K562 (cell line): Measurements from ENCODE around the gene ASGR1. TPM values are rescaled to one million over a fixed set of nuclear protein-coding genes. Genes with fewer than 3 reads are reported as not detected.

Source experiments
- ATAC-seq: fragments of 200-7000 bp; cut with Tn5 transposase; 3 replicates; pipeline ENCODE4 v1.9.1; 2020; ENCODE audit warnings: moderate library complexity
- BruUV-seq: library from RNA; stranded (reverse); fragments of 400-500 nt; replicated peaks from 2 replicates; lab custom pipeline; 2021; lab: Mats Ljungman, UMichigan
- CTCF ChIA-PET: fragments of 300-600 bp; formaldehyde crosslinking; extraction: SDS; loops from one replicate; lab custom pipeline; 2021; ENCODE audit warnings: low intra/inter-chr PET ratio; lab: Yijun Ruan, JAX
- POLR2A ChIA-PET: fragments of 300-600, 350-650 bp; sonication (Branson Sonifier 250); formaldehyde crosslinking; extraction: SDS; loops from one replicate; lab custom pipeline; 2021; ENCODE audit warnings: antibody characterized with exemption, inconsistent platforms; lab: Yijun Ruan, JAX
- DNase-seq, 4 experiments: peaks; one replicate each; pipeline versions ENCODE4 v3.0.0 to v3.0.0-alpha.2; 2011 to 2018; ENCODE audit warnings: low spot score in 3 of 4, mixed read lengths in 3 of 4; ENCODE audit errors: extremely low read depth in 1 of 4
- FAIRE-seq: peaks from 2 replicates; lab custom pipeline; 2011; peaks lifted over from hg19 to GRCh38; lab: Jason Lieb, UNC
- H2AFZ ChIP-seq: 2 replicates; pipeline ENCODE4 v1.6.0; 2011; ENCODE audit warnings: low read depth, low read length, control low read depth, inconsistent platforms
- H3K27ac ChIP-seq: fragments of 200-600 bp; 3 replicates; pipeline ENCODE4 v1.8.0; 2011; ENCODE audit warnings: low read depth, mild to moderate bottlenecking, control low read depth, inconsistent platforms, low read length, moderate library complexity, mixed read lengths; ENCODE audit errors: extremely low read depth
- H3K27me3 ChIP-seq, 2 experiments: fragments of 300-600 bp in 1 of 2; 2 replicates in 1 of 2; 3 replicates in 1 of 2; pipeline versions ENCODE4 v1.6.0 to v1.8.0; 2011; ENCODE audit warnings: inconsistent platforms in 2 of 2, low read length in 2 of 2, mild to moderate bottlenecking in 1 of 2, mixed read lengths in 1 of 2, moderate library complexity in 1 of 2; ENCODE audit not compliant: control insufficient read depth in 2 of 2, insufficient read depth in 2 of 2
- H3K36me3 ChIP-seq: fragments of 300-600 bp; 3 replicates; pipeline ENCODE4 v1.8.0; 2011; ENCODE audit warnings: mild to moderate bottlenecking, low read length, inconsistent platforms; ENCODE audit not compliant: control insufficient read depth, insufficient read depth
- H3K4me1 ChIP-seq, 2 experiments: fragments of 200-600 bp in 1 of 2; replicated peaks in 1 of 2; 2 replicates in 1 of 2; 3 replicates in 1 of 2; pipeline versions ENCODE4 v1.5.1 to v1.8.0; 2011; ENCODE audit warnings: inconsistent platforms in 2 of 2, low read length in 2 of 2, mild to moderate bottlenecking in 1 of 2, mixed read lengths in 1 of 2, moderate library complexity in 1 of 2; ENCODE audit not compliant: control insufficient read depth in 2 of 2, insufficient read depth in 2 of 2
- H3K4me2 ChIP-seq: 2 replicates; pipeline ENCODE4 v1.6.1; 2011; ENCODE audit warnings: low read length, control low read depth, inconsistent platforms, mixed read lengths; ENCODE audit not compliant: insufficient read depth
- H3K4me3 ChIP-seq: fragments of 200-600 bp; sonication (generic), shearing (Covaris generic); 2 replicates; pipeline ENCODE4 v1.5.1; 2016; ENCODE audit warnings: control low read depth, inconsistent platforms
- H3K79me2 ChIP-seq: fragments of 200-600 bp; 3 replicates; pipeline ENCODE4 v1.8.0; 2011; ENCODE audit warnings: low read length, inconsistent platforms; ENCODE audit not compliant: control insufficient read depth, insufficient read depth
- H3K9ac ChIP-seq, 2 experiments: 2 replicates each; pipeline versions ENCODE4 v1.6.0 to v1.6.1; 2011; ENCODE audit warnings: low read depth in 2 of 2, low read length in 2 of 2, control low read depth in 1 of 2, inconsistent platforms in 1 of 2, mild to moderate bottlenecking in 1 of 2, mixed read lengths in 1 of 2; ENCODE audit not compliant: insufficient read depth in 1 of 2
- H3K9me1 ChIP-seq: one replicate; pipeline ENCODE4 v1.6.0; 2011; ENCODE audit warnings: inconsistent platforms, mild to moderate bottlenecking, low read length, moderate library complexity; ENCODE audit not compliant: control insufficient read depth, insufficient read depth
- H3K9me3 ChIP-seq: replicated peaks from 2 replicates; pipeline ENCODE4 v1.5.1; 2011; ENCODE audit warnings: low read depth, low read length, inconsistent platforms; ENCODE audit not compliant: control insufficient read depth, insufficient read depth
- H4K20me1 ChIP-seq: replicated peaks from 2 replicates; pipeline ENCODE4 v1.6.1; 2011; ENCODE audit warnings: low read length, inconsistent platforms, mixed read lengths; ENCODE audit not compliant: control insufficient read depth, insufficient read depth
- CCAR2 ChIP-seq: fragments of 200-400 bp; formaldehyde crosslinking; IDR thresholded peaks from 2 replicates; pipeline ENCODE4 v1.6.1; 2017; ENCODE audit warnings: mild to moderate bottlenecking, low read depth, low read length
- CHCHD3 ChIP-seq: fragments of 250-450 bp; sonication (Bioruptor Pico); IDR thresholded peaks from 2 replicates; pipeline ENCODE4 v2.1.2; 2022; ENCODE audit warnings: mild to moderate bottlenecking
- DIDO1 ChIP-seq: fragments of 450-650 bp; IDR thresholded peaks from 2 replicates; pipeline ENCODE4 v1.6.1; 2016; ENCODE audit warnings: low read depth, missing biosample characterization, missing genetic modification characterization
- ETS2 ChIP-seq: IDR thresholded peaks from 2 replicates; pipeline ENCODE4 v1.6.1; 2016; ENCODE audit warnings: borderline replicate concordance, missing genetic modification characterization, mild to moderate bottlenecking, moderate library complexity, missing compliant biosample characterization; ENCODE audit not compliant: poor library complexity, severe bottlenecking
- EWSR1 ChIP-seq: fragments of 450-650 bp; IDR thresholded peaks from 2 replicates; pipeline ENCODE4 v1.6.1; 2018; ENCODE audit warnings: borderline replicate concordance, mild to moderate bottlenecking, low read depth, moderate library complexity; ENCODE audit not compliant: partially characterized antibody
- GATAD2A ChIP-seq: fragments of 450-650 bp; IDR thresholded peaks from 2 replicates; pipeline ENCODE4 v1.6.1; 2017
- MXI1 ChIP-seq: IDR thresholded peaks from 2 replicates; pipeline ENCODE4 v1.6.1; 2011; ENCODE audit warnings: low read depth, mild to moderate bottlenecking, improper control_type of control experiment, low read length
- NFXL1 ChIP-seq: fragments of 450-650 bp; formaldehyde crosslinking; IDR thresholded peaks from 2 replicates; pipeline ENCODE4 v1.4.0; 2021; ENCODE audit warnings: mild to moderate bottlenecking
- SLC30A9 ChIP-seq: fragments of 250-450 bp; sonication (Bioruptor Pico); IDR thresholded peaks from 2 replicates; pipeline ENCODE4 v1.8.0; 2022; ENCODE audit warnings: mild to moderate bottlenecking, moderate library complexity
- SREBF1 ChIP-seq: fragments of 150-350 bp; IDR thresholded peaks from 2 replicates; pipeline ENCODE4 v1.6.1; 2014; ENCODE audit warnings: antibody characterized with exemption, low read depth, low read length, borderline replicate concordance
- TAF9B ChIP-seq: fragments of 450-650 bp; IDR thresholded peaks from 2 replicates; pipeline ENCODE4 v1.6.1; 2018; ENCODE audit warnings: mild to moderate bottlenecking; ENCODE audit not compliant: partially characterized antibody
- XRCC5 ChIP-seq: fragments of 200-400 bp; formaldehyde crosslinking; IDR thresholded peaks from 2 replicates; pipeline ENCODE4 v1.6.1; 2017; ENCODE audit warnings: low read depth, mild to moderate bottlenecking, low read length
- ZNF3 ChIP-seq: fragments of 250-450 bp; sonication (Bioruptor Pico); IDR thresholded peaks from 2 replicates; pipeline ENCODE4 v1.5.0; 2021; ENCODE audit warnings: mild to moderate bottlenecking, moderate library complexity
- ZNF75A ChIP-seq: fragments of 450-650 bp; formaldehyde crosslinking; IDR thresholded peaks from 2 replicates; pipeline ENCODE4 v1.4.0; 2020; ENCODE audit warnings: mild to moderate bottlenecking
- whole genome bisulfite sequencing: fragments of 100-300 bp; shearing (Covaris generic); methylation state at CpG from one replicate; pipeline ENCODE4 v1.1.6; 2016; ENCODE audit warnings: low coverage, mixed read lengths; ENCODE audit not compliant: insufficient coverage; ENCODE audit errors: missing lambda C conversion rate; 5-methylcytosine and 5-hydroxymethylcytosine counted together
- in situ Hi-C: fragments of 300-500 bp; cut with MboI; formaldehyde crosslinking; loops from 4 replicates; pipeline ENCODE4 v1.15.0; 2018; ENCODE audit warnings: inconsistent platforms, mixed read lengths
- intact Hi-C: fragments of 100-400 bp; cut with micrococcal nuclease; formaldehyde crosslinking; loops from 2 replicates; pipeline ENCODE4 v1.14.2; 2022
- polyA plus RNA-seq, 8 experiments: library from polyadenylated mRNA; depleted of rRNA in 4 of 8; stranded (reverse) in 5 of 8; unstranded in 3 of 8; fragments of >200 nt; fragmentation: Nextera tagmentation in 2 of 8; fragmentation: Illumina TruSeq in 1 of 8; extraction: Ambion mirVana in 2 of 8; extraction: Trizol in 1 of 8; gene quantifications; 2 replicates each; pipeline versions ENCODE4 v1.2.1 to v1.2.3, GENCODE V29; 2011 to 2014; ENCODE audit warnings: inconsistent platforms in 1 of 8, missing spikeins in 1 of 8
- total RNA-seq, 7 experiments: library from RNA; depleted of rRNA in 6 of 7; stranded (reverse); fragments of >200 nt in 6 of 7; fragmentation: Illumina TruSeq in 2 of 7; extraction: Trizol in 2 of 7; gene quantifications; 2 replicates each; pipeline versions ENCODE4 v1.2.1 to v1.2.3, GENCODE V29; 2011 to 2021; ENCODE audit warnings: low replicate concordance in 1 of 7
- TF ChIP-seq, protein P1 (sequence below): fragments of 250-450 bp; sonication (Bioruptor Pico); IDR thresholded peaks from 2 replicates; pipeline ENCODE4 v1.8.0; 2021; ENCODE audit warnings: borderline replicate concordance, mild to moderate bottlenecking, moderate library complexity; ENCODE audit not compliant: poor library complexity, severe bottlenecking
- TF ChIP-seq, protein P2 (sequence below): IDR thresholded peaks from 2 replicates; pipeline ENCODE4 v1.6.1; 2016; ENCODE audit warnings: missing genetic modification characterization, missing compliant biosample characterization
- TF ChIP-seq, protein P3 (sequence below): fragments of 250-450 bp; sonication (Bioruptor Pico); IDR thresholded peaks from 2 replicates; pipeline ENCODE4 v1.8.0; 2022; ENCODE audit warnings: moderate library complexity, mild to moderate bottlenecking, inconsistent platforms
- TF ChIP-seq, protein P4 (sequence below), 2 experiments: fragments of 450-650 bp in 1 of 2; sonication (generic) in 1 of 2; formaldehyde crosslinking; conservative IDR thresholded peaks; 2 replicates each; pipeline versions ENCODE4 v1.4.0 to v1.8.1; 2020 to 2022; ENCODE audit warnings: mild to moderate bottlenecking in 1 of 2, missing genetic modification reagents in 1 of 2

The ASGR1 gene
- total and polyA plus RNA-seq, 9 of the 15 experiments (the other 6 are each of a cell fraction or from before 2014, with no cell fraction given), result 0.11 to 1.0 (median 0.64) TPM; not detected in 2

DNA sequence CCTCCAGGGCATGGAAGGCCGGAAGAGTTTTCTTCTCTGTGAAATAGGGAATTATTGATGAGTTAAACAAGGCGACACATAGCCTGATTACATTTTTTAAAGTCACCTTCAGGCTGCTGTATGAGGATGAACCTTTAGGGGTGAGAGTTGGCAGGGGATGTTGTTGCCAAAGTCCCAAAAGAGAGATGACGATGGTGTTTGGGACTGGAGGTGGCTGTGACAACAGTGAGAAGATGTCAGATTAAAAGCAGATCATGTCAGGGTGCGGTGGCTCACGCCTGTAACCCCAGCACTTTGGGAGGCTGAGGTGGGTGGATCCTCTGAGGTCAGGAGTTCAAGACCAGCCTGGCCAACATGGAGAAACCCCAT, 47.8 kb downstream of the ASGR1 start:
- DNase-seq (no peak), ATAC-seq (no peak), FAIRE-seq (no peak)
- Histone ChIP-seq H3K4me2 (no peak overlapping the region), H3K9me1 (no peaks in the 10 kb centered on the region), H3K4me3 (no peak overlapping the region), H3K79me2 (no peaks in the 10 kb centered on the region), H3K9me3 (no peaks in the 10 kb centered on the region), H3K4me1 (peaks cover 0 to 8% of the 10 kb centered on the region in 2 experiments; a peak in 2 of 5 replicates), H3K27ac (no peak overlapping the region), H3K27me3 (peaks cover 0 to 7% of the 10 kb centered on the region in 2 experiments; a peak in 2 of 5 replicates), H2AFZ (no peak overlapping the region), H3K36me3 (no peaks in the 10 kb centered on the region), H3K9ac (no peak overlapping the region), H4K20me1 (no peaks in the 10 kb centered on the region)
- CTCF ChIA-PET, result no interaction called here
- in situ Hi-C loops, result loop anchor here (5.0 kb wide), 1 partner anchor 79 kb away; no protein-coding TSS in a partner anchor
- BruUV-seq, result no TSS peak
- WGBS, result 12% methylated on average over 5 of the region's 5 CpGs
- POLR2A ChIA-PET, result no interaction called here
- intact Hi-C loops, result loop anchor here (10.0 kb wide), 1 partner anchor 217 kb away; no protein-coding TSS in a partner anchor
- TF ChIP-seq, protein P1, sequence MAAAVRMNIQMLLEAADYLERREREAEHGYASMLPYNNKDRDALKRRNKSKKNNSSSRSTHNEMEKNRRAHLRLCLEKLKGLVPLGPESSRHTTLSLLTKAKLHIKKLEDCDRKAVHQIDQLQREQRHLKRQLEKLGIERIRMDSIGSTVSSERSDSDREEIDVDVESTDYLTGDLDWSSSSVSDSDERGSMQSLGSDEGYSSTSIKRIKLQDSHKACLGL (CRISPR knock-in tag), result no peak
- no peak for TF ChIP-seq EWSR1
- TF ChIP-seq, protein P2, sequence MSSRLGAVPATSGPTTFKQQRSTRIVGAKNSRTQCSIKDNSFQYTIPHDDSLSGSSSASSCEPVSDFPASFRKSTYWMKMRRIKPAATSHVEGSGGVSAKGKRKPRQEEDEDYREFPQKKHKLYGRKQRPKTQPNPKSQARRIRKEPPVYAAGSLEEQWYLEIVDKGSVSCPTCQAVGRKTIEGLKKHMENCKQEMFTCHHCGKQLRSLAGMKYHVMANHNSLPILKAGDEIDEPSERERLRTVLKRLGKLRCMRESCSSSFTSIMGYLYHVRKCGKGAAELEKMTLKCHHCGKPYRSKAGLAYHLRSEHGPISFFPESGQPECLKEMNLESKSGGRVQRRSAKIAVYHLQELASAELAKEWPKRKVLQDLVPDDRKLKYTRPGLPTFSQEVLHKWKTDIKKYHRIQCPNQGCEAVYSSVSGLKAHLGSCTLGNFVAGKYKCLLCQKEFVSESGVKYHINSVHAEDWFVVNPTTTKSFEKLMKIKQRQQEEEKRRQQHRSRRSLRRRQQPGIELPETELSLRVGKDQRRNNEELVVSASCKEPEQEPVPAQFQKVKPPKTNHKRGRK (tag), result no peak
- no peak for TF ChIP-seq SLC30A9 (CRISPR knock-in tag)
- TF ChIP-seq ETS2 (tag), result no peak
- TF ChIP-seq CCAR2, result no peak
- TF ChIP-seq GATAD2A, result no peak
- no peak for TF ChIP-seq MXI1
- no peak for TF ChIP-seq XRCC5
- no peak for TF ChIP-seq DIDO1 (tag)
- TF ChIP-seq SREBF1, result no peak
- TF ChIP-seq, protein P3, sequence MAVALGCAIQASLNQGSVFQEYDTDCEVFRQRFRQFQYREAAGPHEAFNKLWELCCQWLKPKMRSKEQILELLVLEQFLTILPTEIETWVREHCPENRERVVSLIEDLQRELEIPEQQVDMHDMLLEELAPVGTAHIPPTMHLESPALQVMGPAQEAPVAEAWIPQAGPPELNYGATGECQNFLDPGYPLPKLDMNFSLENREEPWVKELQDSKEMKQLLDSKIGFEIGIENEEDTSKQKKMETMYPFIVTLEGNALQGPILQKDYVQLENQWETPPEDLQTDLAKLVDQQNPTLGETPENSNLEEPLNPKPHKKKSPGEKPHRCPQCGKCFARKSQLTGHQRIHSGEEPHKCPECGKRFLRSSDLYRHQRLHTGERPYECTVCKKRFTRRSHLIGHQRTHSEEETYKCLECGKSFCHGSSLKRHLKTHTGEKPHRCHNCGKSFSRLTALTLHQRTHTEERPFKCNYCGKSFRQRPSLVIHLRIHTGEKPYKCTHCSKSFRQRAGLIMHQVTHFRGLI (CRISPR knock-in tag), result no peak
- TF ChIP-seq TAF9B, result no peak
- TF ChIP-seq ZNF3 (CRISPR knock-in tag), result no peak
- TF ChIP-seq CHCHD3 (CRISPR knock-in tag), result no peak
- TF ChIP-seq NFXL1 (CRISPR knock-in tag), result no peak
- no peak for TF ChIP-seq ZNF75A
- TF ChIP-seq, protein P4, sequence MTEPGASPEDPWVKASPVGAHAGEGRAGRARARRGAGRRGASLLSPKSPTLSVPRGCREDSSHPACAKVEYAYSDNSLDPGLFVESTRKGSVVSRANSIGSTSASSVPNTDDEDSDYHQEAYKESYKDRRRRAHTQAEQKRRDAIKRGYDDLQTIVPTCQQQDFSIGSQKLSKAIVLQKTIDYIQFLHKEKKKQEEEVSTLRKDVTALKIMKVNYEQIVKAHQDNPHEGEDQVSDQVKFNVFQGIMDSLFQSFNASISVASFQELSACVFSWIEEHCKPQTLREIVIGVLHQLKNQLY (CRISPR knock-in tag; conservative IDR thresholded peaks at IDR 0.05), result no peak
